Measurements from ENCODE around the gene PDZD8.

- TF ChIP-seq CTCF (IDR thresholded peaks at IDR 0.05) (no peak), POLR2AphosphoS5 (IDR thresholded peaks at IDR 0.05) (no peak), EP300 (IDR thresholded peaks at IDR 0.05) (no peak), POLR2A (IDR thresholded peaks at IDR 0.05; ENCODE audit: low read depth) (no peak)
Measured at GRCh38 chr10:117266812-117267211, 108.4 kb downstream of the PDZD8 start.
